ENCODE data around the gene ABITRAM. TPM values are rescaled to one million over a fixed set of nuclear protein-coding genes. Genes with fewer than 3 reads are reported as not detected.

ABITRAM gene
- total RNA-seq, 4 donors from 2014 or later = 9.8 to 17.2 (median 12.8) TPM

- Histone ChIP-seq H3K4me1 (no peaks in the 10 kb centered on the region), H3K36me3 (peaks cover 4 to 100% (median 18%) of the 10 kb centered on the region in 3 donors), H3K27me3 (no peaks in the 10 kb centered on the region), H3K4me3 (no peak overlapping the region), H3K27ac (no peak overlapping the region), H3K9me3 (no peaks in the 10 kb centered on the region)
- intact Hi-C loops (cut with DNase I) = no loop called here
- 94 to 97% methylated on average over 2 of the region's 3 CpGs for WGBS, 2 donors
- no peak for TF ChIP-seq POLR2A (IDR thresholded peaks at IDR 0.05)
- TF ChIP-seq CTCF (IDR thresholded peaks at IDR 0.05) = no peak
- no peak for DNase-seq
Observed at GRCh38 chr9:108904161-108904560, 30.0 kb upstream of the ABITRAM start.

DNA sequence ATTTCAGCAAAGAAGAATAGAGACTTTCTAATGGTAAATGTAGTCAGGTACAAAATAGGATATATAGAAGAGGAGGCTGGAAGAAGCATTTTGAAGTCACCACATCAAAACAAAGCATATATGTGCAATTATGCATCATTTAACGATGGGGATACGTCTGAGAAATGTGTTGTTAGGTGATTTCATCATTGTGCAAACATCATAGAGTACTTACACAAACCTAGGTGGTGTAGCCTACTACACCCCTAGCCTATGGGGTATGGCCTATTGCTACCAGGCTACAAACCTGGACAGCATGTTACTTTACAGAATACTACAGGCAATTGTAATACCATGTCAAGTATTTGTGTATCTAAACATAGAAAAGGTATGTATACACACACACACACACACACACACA is 28.7 kb upstream of the ABITRAM start:
- Histone ChIP-seq H3K27ac (no peak overlapping the region), H3K27me3 (no peaks in the 10 kb centered on the region), H3K9me3 (no peaks in the 10 kb centered on the region), H3K36me3 (peaks cover 4 to 100% (median 15%) of the 10 kb centered on the region in 3 donors), H3K4me3 (no peak overlapping the region), H3K4me1 (no peaks in the 10 kb centered on the region)
- DNase-seq = no peak
- no peak for TF ChIP-seq CTCF (IDR thresholded peaks at IDR 0.05)
- intact Hi-C loops (cut with DNase I) = no loop called here
- WGBS, 2 donors = 69 to 76% methylated on average over 2 of the region's 2 CpGs

DNA sequence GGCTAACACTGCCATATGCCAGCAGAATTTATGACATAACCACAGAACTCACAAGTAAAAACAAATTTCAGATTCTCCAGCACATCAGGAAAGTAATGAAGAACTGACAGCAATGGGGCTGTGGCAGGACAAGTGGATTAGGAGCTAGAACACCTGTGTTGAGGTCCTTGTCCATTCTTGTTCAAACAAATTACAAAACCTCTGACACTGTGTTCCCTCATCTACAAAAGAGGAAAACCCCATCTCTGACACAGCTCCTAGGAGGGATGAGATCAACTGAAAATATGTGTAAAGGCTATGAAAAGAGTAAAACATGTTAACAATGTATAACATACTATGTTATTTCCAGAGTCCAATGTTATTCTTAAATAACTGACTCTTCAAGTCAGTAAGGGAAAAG is 23.8 kb upstream of the ABITRAM start:
- peaks cover 16 to 100% (median 16%) of the 10 kb centered on the region in 3 donors for H3K36me3 ChIP-seq
- intact Hi-C loops (cut with DNase I) = no loop called here
- H3K27ac ChIP-seq = no peak overlapping the region
- H3K4me3 ChIP-seq = no peak overlapping the region
- no peak for DNase-seq
- TF ChIP-seq POLR2A (IDR thresholded peaks at IDR 0.05) = no peak
- TF ChIP-seq CTCF (IDR thresholded peaks at IDR 0.05) = no peak
- H3K4me1 ChIP-seq = no peaks in the 10 kb centered on the region
- no peaks in the 10 kb centered on the region for H3K9me3 ChIP-seq
- H3K27me3 ChIP-seq = no peaks in the 10 kb centered on the region

GRCh38 chr9:108910914-108911313 is 23.3 kb upstream of the ABITRAM start:
- no peak for DNase-seq
- Histone ChIP-seq H3K4me3 (no peak overlapping the region), H3K27ac (no peak overlapping the region), H3K4me1 (no peaks in the 10 kb centered on the region), H3K36me3 (peaks cover 16 to 100% (median 19%) of the 10 kb centered on the region in 3 donors), H3K9me3 (no peaks in the 10 kb centered on the region), H3K27me3 (no peaks in the 10 kb centered on the region)
- 91 to 94% methylated on average over 2 of the region's 2 CpGs for WGBS, 2 donors
- TF ChIP-seq CTCF (IDR thresholded peaks at IDR 0.05) (no peak), POLR2A (IDR thresholded peaks at IDR 0.05) (no peak)
- intact Hi-C loops (cut with DNase I) = no loop called here

- H3K36me3 ChIP-seq = peaks cover 16 to 100% (median 18%) of the 10 kb centered on the region in 3 donors
- intact Hi-C loops (cut with DNase I) = no loop called here
Observed at GRCh38 chr9:108911820-108912219, 22.4 kb upstream of the ABITRAM start.

More at GRCh38 chr9:108911820-108912219, 22.4 kb upstream of the ABITRAM start:
- no peaks in the 10 kb centered on the region for H3K4me1 ChIP-seq
- no peak overlapping the region for H3K4me3 ChIP-seq
- no peak overlapping the region for H3K27ac ChIP-seq
- WGBS, 2 donors = 54 to 64% methylated on average over 1 of the region's 1 CpG
- no peak for TF ChIP-seq POLR2A (IDR thresholded peaks at IDR 0.05)
- no peak for TF ChIP-seq CTCF (IDR thresholded peaks at IDR 0.05)
- H3K9me3 ChIP-seq = no peaks in the 10 kb centered on the region
- H3K27me3 ChIP-seq = no peaks in the 10 kb centered on the region
- no peak for DNase-seq
